Large intestine (tissue), 3 donors: ENCODE data around the gene CXCL5. TPM values are rescaled to one million over a fixed set of nuclear protein-coding genes. Genes with fewer than 3 reads are reported as not detected.
"Not testable (repeated sequence)": the region's sequence is repeated elsewhere in the genome, so short reads cannot be mapped to it uniquely, and the experiment has no call there.

ENCODE experiments used
- DNase-seq, 2 donors: peaks; one replicate each; pipeline versions ENCODE4 v3.0.0 to v3.0.0-alpha.2; 2013
- H3K27ac ChIP-seq: one replicate; pipeline ENCODE4 v1.5.1; 2013; ENCODE audit warnings: low read length
- H3K27me3 ChIP-seq: 2 replicates; pipeline ENCODE4 v1.6.1; 2013; ENCODE audit warnings: low read length; ENCODE audit not compliant: control insufficient read depth, insufficient read depth
- H3K36me3 ChIP-seq: 2 replicates; pipeline ENCODE4 v1.6.1; 2013; ENCODE audit warnings: low read length; ENCODE audit not compliant: control insufficient read depth, insufficient read depth
- H3K4me1 ChIP-seq: one replicate; pipeline ENCODE4 v1.6.1; 2013; ENCODE audit warnings: low read length; ENCODE audit not compliant: control insufficient read depth, insufficient read depth
- H3K4me3 ChIP-seq: one replicate; pipeline ENCODE4 v1.5.1; 2013; ENCODE audit warnings: low read length
- H3K9me3 ChIP-seq: one replicate; pipeline ENCODE4 v1.6.1; 2013; ENCODE audit warnings: mild to moderate bottlenecking, low read depth, low read length, moderate library complexity; ENCODE audit not compliant: control insufficient read depth
- WGBS: methylation state at CpG from one replicate; pipeline ENCODE4 v1.1.5; 2013; ENCODE audit warnings: low lambda C conversion rate; ENCODE audit not compliant: insufficient coverage; 5-methylcytosine and 5-hydroxymethylcytosine counted together
- polyA plus RNA-seq: library from polyadenylated mRNA; unstranded; fragments of 120-200 nt; gene quantifications from one replicate; pipeline ENCODE4 v1.2.1, GENCODE V29; 2013

The CXCL5 gene
- polyA plus RNA-seq, 1 donor: 0.30 TPM

DNA sequence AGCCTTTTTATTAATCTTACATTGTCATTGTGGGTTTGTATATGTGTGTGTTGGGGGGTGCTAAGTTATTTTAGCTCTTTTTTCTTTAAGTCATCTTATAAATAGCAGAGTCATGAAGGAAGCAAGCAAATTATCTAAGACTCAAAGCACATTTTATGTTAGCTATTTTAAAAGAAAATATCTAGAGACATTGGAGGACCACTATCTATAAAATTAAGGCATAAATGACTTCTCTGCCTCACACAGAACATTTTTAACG is 6.8 kb downstream of the CXCL5 start:
- H3K4me1 ChIP-seq: no peaks in the 10 kb centered on the region
- 100% methylated on average over 1 of the region's 1 CpG for WGBS
- no peaks in the 10 kb centered on the region for H3K27me3 ChIP-seq
- H3K36me3 ChIP-seq: no peaks in the 10 kb centered on the region
- H3K9me3 ChIP-seq: no peaks in the 10 kb centered on the region
- H3K4me3 ChIP-seq: no peak overlapping the region
- DNase-seq: no peak
- no peak overlapping the region for H3K27ac ChIP-seq

- 95% methylated on average over 6 of the region's 9 CpGs for WGBS
- H3K4me1 ChIP-seq: no peaks in the 10 kb centered on the region
- no peak overlapping the region for H3K4me3 ChIP-seq
- no peak for DNase-seq
- no peak overlapping the region for H3K27ac ChIP-seq
- H3K36me3 ChIP-seq: no peaks in the 10 kb centered on the region
- no peaks in the 10 kb centered on the region for H3K27me3 ChIP-seq
- H3K9me3 ChIP-seq: no peaks in the 10 kb centered on the region
These were observed 7.3 kb downstream of the CXCL5 start for GRCh38 chr4:73990988-73991741.

- no peak overlapping the region for H3K4me3 ChIP-seq
- H3K9me3 ChIP-seq: no peaks in the 10 kb centered on the region
- no peaks in the 10 kb centered on the region for H3K27me3 ChIP-seq
- DNase-seq: no peak
- no peaks in the 10 kb centered on the region for H3K4me1 ChIP-seq
- no peak overlapping the region for H3K27ac ChIP-seq
- H3K36me3 ChIP-seq: no peaks in the 10 kb centered on the region
- WGBS: 90% methylated on average over 2 of the region's 5 CpGs
These were observed 8.5 kb downstream of the CXCL5 start for GRCh38 chr4:73989928-73990327.

GRCh38 chr4:73989031-73989430 is 9.4 kb downstream of the CXCL5 start:
- no peak overlapping the region for H3K4me3 ChIP-seq
- no peaks in the 10 kb centered on the region for H3K27me3 ChIP-seq
- no peaks in the 10 kb centered on the region for H3K9me3 ChIP-seq
- no peaks in the 10 kb centered on the region for H3K36me3 ChIP-seq
- DNase-seq: no peak
- H3K27ac ChIP-seq: no peak overlapping the region
- no peaks in the 10 kb centered on the region for H3K4me1 ChIP-seq
- no CpG with 5 or more reads among the region's 3 CpGs for WGBS

GRCh38 chr4:73988061-73988460 is 10.4 kb downstream of the CXCL5 start, which contains the start of gene PPBP:
Gene PPBP (minus strand): TSS chr4:73988190. CDS start chr4:73988103, 87 bp downstream.
- no peaks in the 10 kb centered on the region for H3K27me3 ChIP-seq
- H3K4me1 ChIP-seq: no peaks in the 10 kb centered on the region
- WGBS: 78% methylated on average over 1 of the region's 2 CpGs
- no peak within 1 kb of the TSS for H3K4me3 ChIP-seq
- no peaks in the 10 kb centered on the region for H3K9me3 ChIP-seq
- no peak for DNase-seq
- no peak within 1 kb of the TSS for H3K27ac ChIP-seq
- H3K36me3 ChIP-seq: no peaks in the 10 kb centered on the region

- H3K4me1 ChIP-seq: no peaks in the 10 kb centered on the region
- H3K27ac ChIP-seq: no peak overlapping the region
- no peak for DNase-seq
- H3K27me3 ChIP-seq: no peaks in the 10 kb centered on the region
- WGBS: no CpG with 5 or more reads among the region's 1 CpG
- H3K9me3 ChIP-seq: no peaks in the 10 kb centered on the region
- no peak overlapping the region for H3K4me3 ChIP-seq
- H3K36me3 ChIP-seq: no peaks in the 10 kb centered on the region
These were observed 13.0 kb downstream of the CXCL5 start for GRCh38 chr4:73985528-73985852.

GRCh38 chr4:73984736-73985527 is 13.5 kb downstream of the CXCL5 start:
- no peaks in the 10 kb centered on the region for H3K27me3 ChIP-seq
- no peak for DNase-seq
- no peak overlapping the region for H3K27ac ChIP-seq
- H3K4me1 ChIP-seq: no peaks in the 10 kb centered on the region
- no peaks in the 10 kb centered on the region for H3K9me3 ChIP-seq
- H3K36me3 ChIP-seq: no peaks in the 10 kb centered on the region
- H3K4me3 ChIP-seq: no peak overlapping the region
- 100% methylated on average over 2 of the region's 4 CpGs for WGBS

- not testable (repeated sequence) for H3K27ac ChIP-seq, H3K4me1 ChIP-seq, H3K4me3 ChIP-seq, DNase-seq, H3K9me3 ChIP-seq, H3K27me3 ChIP-seq, H3K36me3 ChIP-seq
- no CpG with 5 or more reads among the region's 7 CpGs for WGBS
These were observed 17.3 kb downstream of the CXCL5 start for GRCh38 chr4:73981175-73981574.

DNA sequence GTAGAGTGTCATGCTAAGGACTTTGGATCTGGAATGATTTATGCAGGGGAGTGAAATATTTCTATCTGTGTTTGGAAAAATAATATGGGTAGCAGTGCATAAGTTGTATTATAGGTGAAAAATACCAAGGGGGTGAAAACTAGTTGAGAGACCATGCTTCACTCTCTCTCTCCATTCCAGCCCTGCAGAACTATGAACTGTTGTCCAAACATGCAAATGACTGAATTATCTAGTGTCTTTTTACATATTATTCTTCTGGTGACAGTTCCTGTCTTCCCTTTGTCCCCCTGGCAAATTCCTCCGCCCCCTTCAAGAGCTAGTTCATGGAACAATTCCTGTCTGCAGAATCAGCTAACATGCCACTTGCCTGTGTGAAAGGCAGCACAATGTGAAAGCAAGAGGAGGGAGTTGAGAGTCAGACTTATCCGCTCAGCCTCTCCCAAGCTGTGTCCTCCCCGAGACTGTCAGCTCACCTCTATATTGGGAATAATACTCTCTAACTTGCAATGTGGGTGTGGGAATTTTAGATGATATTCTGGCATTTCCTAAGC is 19.0 kb downstream of the CXCL5 start:
- Histone ChIP-seq H3K27me3 (no peaks in the 10 kb centered on the region), H3K9me3 (no peaks in the 10 kb centered on the region), H3K4me1 (no peaks in the 10 kb centered on the region), H3K4me3 (no peak overlapping the region), H3K36me3 (no peaks in the 10 kb centered on the region), H3K27ac (no peak overlapping the region)
- no CpG with 5 or more reads among the region's 3 CpGs for WGBS
- no peak for DNase-seq

DNA sequence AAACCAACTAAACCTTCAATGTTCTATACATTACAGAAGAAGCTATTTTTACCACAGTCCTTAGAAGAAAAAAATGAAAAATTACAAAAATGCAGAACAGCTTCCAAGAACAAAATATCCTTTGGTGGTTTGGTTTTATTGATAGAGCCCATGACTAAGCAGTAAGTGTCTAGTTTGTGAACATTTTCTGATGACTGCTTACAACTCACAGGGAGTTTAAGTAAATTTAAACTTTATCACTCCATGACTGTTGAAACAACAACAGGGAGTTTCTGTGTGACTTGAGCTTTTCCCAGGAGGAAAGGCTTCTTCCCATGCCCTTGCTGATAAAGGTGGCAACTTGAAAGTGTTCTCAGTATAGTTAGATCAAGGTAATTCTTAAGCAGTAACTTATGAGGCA is 19.6 kb downstream of the CXCL5 start:
- H3K27me3 ChIP-seq: no peaks in the 10 kb centered on the region
- peaks cover 2% of the 10 kb centered on the region for H3K9me3 ChIP-seq
- no peaks in the 10 kb centered on the region for H3K36me3 ChIP-seq
- no peak overlapping the region for H3K27ac ChIP-seq
- no peaks in the 10 kb centered on the region for H3K4me1 ChIP-seq
- no peak overlapping the region for H3K4me3 ChIP-seq
- DNase-seq: peak in 1 of 2 donors; percentile 21

DNA sequence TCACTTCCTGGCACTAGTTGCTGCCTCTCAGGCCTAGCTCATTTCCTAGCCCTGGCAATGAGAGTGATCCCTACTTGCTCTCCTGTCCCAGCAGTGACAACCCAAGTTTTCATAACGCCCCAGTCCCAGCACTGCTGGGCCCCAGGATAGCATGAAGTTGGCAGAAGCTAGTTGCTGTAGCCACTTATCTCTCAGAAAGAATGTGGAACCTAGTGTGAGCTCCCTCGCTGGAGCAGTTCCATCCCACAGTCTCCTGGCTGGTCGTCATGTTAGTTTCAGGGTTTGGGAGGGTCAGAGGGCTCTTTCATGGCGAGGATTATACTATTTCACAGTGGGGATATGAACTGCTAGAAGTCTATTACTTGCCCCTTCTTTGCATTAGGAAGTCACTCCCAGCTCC is 21.8 kb downstream of the CXCL5 start:
- Histone ChIP-seq H3K4me1 (no peaks in the 10 kb centered on the region), H3K27ac (no peak overlapping the region), H3K36me3 (no peaks in the 10 kb centered on the region), H3K27me3 (no peaks in the 10 kb centered on the region), H3K9me3 (peaks cover 2% of the 10 kb centered on the region), H3K4me3 (no peak overlapping the region)
- WGBS: no CpG with 5 or more reads among the region's 4 CpGs
- no peak for DNase-seq
